ENCODE results near the gene RNF141.
A peak's percentile ranks its signal among the peaks of the same experiment; 100 is the strongest.

Gene RNF141

GRCh38 chr11:10540915-10541560 lies at the start of gene RNF141:
RNF141 (minus strand) TSS chr11:10541187; CDS start chr11:10534158, 7,029 bp downstream.
- DNase-seq = peak; percentile 97 to 98

GRCh38 chr11:10590218-10590915 lies 49.4 kb upstream of the RNF141 start:
- no peak for DNase-seq

- DNase-seq = no peak
Observed at GRCh38 chr11:10588904-10589303, 47.9 kb upstream of the RNF141 start.

- no peak for DNase-seq
Observed at GRCh38 chr11:10587995-10588394, 47.0 kb upstream of the RNF141 start.

- no peak for DNase-seq
Observed at GRCh38 chr11:10587388-10587787, 46.4 kb upstream of the RNF141 start.

- DNase-seq = no peak
Observed at GRCh38 chr11:10584071-10584501, 43.1 kb upstream of the RNF141 start.

- no peak for DNase-seq
Observed at GRCh38 chr11:10581481-10582019, 40.6 kb upstream of the RNF141 start.

GRCh38 chr11:10580623-10581022 lies 39.6 kb upstream of the RNF141 start:
- no peak for DNase-seq

GRCh38 chr11:10579700-10580099 lies 38.7 kb upstream of the RNF141 start:
- no peak for DNase-seq

GRCh38 chr11:10576035-10576398 lies 35.0 kb upstream of the RNF141 start:
- no peak for DNase-seq

GRCh38 chr11:10575346-10576034 lies 34.5 kb upstream of the RNF141 start:
- no peak for DNase-seq

GRCh38 chr11:10573556-10573955 lies 32.6 kb upstream of the RNF141 start:
- DNase-seq = no peak

GRCh38 chr11:10573028-10573427 lies 32.0 kb upstream of the RNF141 start:
- no peak for DNase-seq

GRCh38 chr11:10572533-10572932 lies 31.5 kb upstream of the RNF141 start:
- DNase-seq = no peak

GRCh38 chr11:10568486-10568941 lies 27.5 kb upstream of the RNF141 start, which contains the start of gene LYVE1:
LYVE1 (minus strand) TSS chr11:10568665; CDS start chr11:10568532, 133 bp downstream.
- DNase-seq = no peak

GRCh38 chr11:10567446-10567845 lies 26.5 kb upstream of the RNF141 start:
- no peak for DNase-seq

GRCh38 chr11:10566257-10566957 lies 25.4 kb upstream of the RNF141 start:
- no peak for DNase-seq

GRCh38 chr11:10565493-10565892 lies 24.5 kb upstream of the RNF141 start:
- no peak for DNase-seq

GRCh38 chr11:10564696-10565318 lies 23.8 kb upstream of the RNF141 start:
- DNase-seq = no peak

- DNase-seq = no peak
Observed at GRCh38 chr11:10564030-10564429, 23.0 kb upstream of the RNF141 start.

- no peak for DNase-seq
Observed at GRCh38 chr11:10561947-10562346, 21.0 kb upstream of the RNF141 start.

- DNase-seq = no peak
Observed at GRCh38 chr11:10561043-10561818, 20.2 kb upstream of the RNF141 start.
